GM21737 (cell line): ENCODE data around the gene PLA2G4F.

ENCODE experiments used
- ATAC-seq: cut with Tn5 transposase; IDR thresholded peaks from one replicate; pipeline ENCODE4 v1.9.1; 2021; ENCODE audit warnings: mild to moderate bottlenecking, moderate library complexity; ENCODE audit not compliant: unreplicated experiment

Gene PLA2G4F

GRCh38 chr15:42134617-42135245 lies 21.7 kb downstream of the PLA2G4F start:
- no peak for ATAC-seq

GRCh38 chr15:42133886-42134502 lies 22.4 kb downstream of the PLA2G4F start:
- no peak for ATAC-seq

GRCh38 chr15:42133356-42133755 lies 23.1 kb downstream of the PLA2G4F start:
- no peak for ATAC-seq

GRCh38 chr15:42131826-42132806 lies 24.3 kb downstream of the PLA2G4F start:
- ATAC-seq: no peak

- ATAC-seq: no peak
Observed at GRCh38 chr15:42131006-42131405, 25.4 kb downstream of the PLA2G4F start.

GRCh38 chr15:42130246-42130986 lies 26.0 kb downstream of the PLA2G4F start:
- no peak for ATAC-seq

- ATAC-seq: no peak
Observed at GRCh38 chr15:42129364-42129763, 27.1 kb downstream of the PLA2G4F start.

GRCh38 chr15:42128476-42128875 lies 28.0 kb downstream of the PLA2G4F start:
- ATAC-seq: no peak

- ATAC-seq: no peak
Observed at GRCh38 chr15:42123546-42123945, 32.9 kb downstream of the PLA2G4F start.

- ATAC-seq: no peak
Observed at GRCh38 chr15:42121682-42122081, 34.8 kb downstream of the PLA2G4F start.

GRCh38 chr15:42121021-42121420 lies 35.4 kb downstream of the PLA2G4F start:
- no peak for ATAC-seq

- no peak for ATAC-seq
Observed at GRCh38 chr15:42120285-42120684, 36.2 kb downstream of the PLA2G4F start.

GRCh38 chr15:42119446-42119760 lies 37.0 kb downstream of the PLA2G4F start:
- ATAC-seq: no peak

GRCh38 chr15:42118650-42119445 lies 37.6 kb downstream of the PLA2G4F start:
- ATAC-seq: no peak

- no peak for ATAC-seq
Observed at GRCh38 chr15:42111924-42112323, 44.5 kb downstream of the PLA2G4F start.

GRCh38 chr15:42110367-42110766 lies 46.1 kb downstream of the PLA2G4F start:
- no peak for ATAC-seq

- ATAC-seq: no peak
Observed at GRCh38 chr15:42108806-42109205, 47.6 kb downstream of the PLA2G4F start.

GRCh38 chr15:42108189-42108588 lies 48.2 kb downstream of the PLA2G4F start:
- no peak for ATAC-seq

- no peak for ATAC-seq
Observed at GRCh38 chr15:42107473-42107872, 49.0 kb downstream of the PLA2G4F start.

- ATAC-seq: no peak
Observed at GRCh38 chr15:42106288-42106687, 50.1 kb downstream of the PLA2G4F start.
